OCI-LY3 (cell line): ENCODE data around the gene ALDH1B1.

Experiments used
- CTCF ChIP-seq: fragments of 200-600, 300-600 bp; sonication (generic); IDR thresholded peaks from 2 replicates; pipeline ENCODE4 v1.5.1; 2014; ENCODE audit warnings: antibody characterized with exemption, low read length, low read depth
- EZH2phosphoT487 ChIP-seq: fragments of 200-600 bp; shearing (Covaris generic); IDR thresholded peaks from 2 replicates; pipeline ENCODE4 v1.6.1; 2018; ENCODE audit warnings: antibody characterized with exemption, mixed run types, low read depth

- TF ChIP-seq CTCF (no peak), EZH2phosphoT487 (no peak)
Measured at GRCh38 chr9:38391278-38392118, 1.0 kb upstream of the ALDH1B1 start.
